A673 (cell line): Measurements from ENCODE around the gene GNAT2.

Experiments used
- EZH2 ChIP-seq: fragments of 200-600 bp; sonication (generic); IDR thresholded peaks from 2 replicates; pipeline ENCODE4 v1.6.1; 2017; ENCODE audit warnings: borderline replicate concordance, low read depth, mild to moderate bottlenecking, mixed read lengths, antibody characterized with exemption, low read length; ENCODE audit not compliant: poor library complexity, severe bottlenecking
- TF ChIP-seq, protein P1 (sequence below): fragments of 300-800, 200-600 bp; sonication (generic); conservative IDR thresholded peaks from 2 replicates; pipeline ENCODE4 v1.5.1; 2017; ENCODE audit warnings: low read depth, mild to moderate bottlenecking, antibody characterized with exemption, low read length, moderate library complexity, mixed read lengths

DNA sequence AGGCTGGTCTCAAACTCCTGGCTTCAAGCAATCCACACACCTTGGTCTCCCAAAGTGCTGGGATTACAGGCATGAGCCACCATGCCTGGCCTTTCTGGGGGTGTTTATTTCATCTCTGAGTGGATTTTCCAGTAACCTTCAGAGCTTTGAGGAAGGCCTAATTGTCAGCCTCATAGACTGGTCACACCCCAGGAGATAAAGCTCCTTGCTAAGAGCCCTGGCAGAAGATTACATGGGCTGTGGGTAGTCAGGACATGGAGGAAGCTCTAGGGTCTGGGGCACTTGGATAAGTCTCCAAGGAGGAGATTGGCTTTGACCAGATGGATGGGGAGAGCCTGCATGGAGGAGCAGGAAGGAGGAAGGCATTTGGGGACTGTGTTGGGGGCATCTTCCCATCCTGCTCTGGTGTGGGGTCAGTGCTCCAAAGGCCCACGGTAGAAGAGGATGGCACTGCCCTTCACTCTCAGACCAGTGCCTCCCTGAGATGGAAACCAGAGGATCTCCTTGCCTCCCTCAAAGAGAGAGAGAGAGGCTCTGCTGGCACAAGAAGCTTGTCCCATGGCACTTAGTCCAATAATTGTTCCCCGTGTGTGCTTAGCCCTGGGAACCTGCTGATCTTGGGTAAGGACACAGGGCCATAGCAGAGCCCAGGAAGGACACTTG lies 21.8 kb upstream of the GNAT2 start:
- TF ChIP-seq, protein P1, sequence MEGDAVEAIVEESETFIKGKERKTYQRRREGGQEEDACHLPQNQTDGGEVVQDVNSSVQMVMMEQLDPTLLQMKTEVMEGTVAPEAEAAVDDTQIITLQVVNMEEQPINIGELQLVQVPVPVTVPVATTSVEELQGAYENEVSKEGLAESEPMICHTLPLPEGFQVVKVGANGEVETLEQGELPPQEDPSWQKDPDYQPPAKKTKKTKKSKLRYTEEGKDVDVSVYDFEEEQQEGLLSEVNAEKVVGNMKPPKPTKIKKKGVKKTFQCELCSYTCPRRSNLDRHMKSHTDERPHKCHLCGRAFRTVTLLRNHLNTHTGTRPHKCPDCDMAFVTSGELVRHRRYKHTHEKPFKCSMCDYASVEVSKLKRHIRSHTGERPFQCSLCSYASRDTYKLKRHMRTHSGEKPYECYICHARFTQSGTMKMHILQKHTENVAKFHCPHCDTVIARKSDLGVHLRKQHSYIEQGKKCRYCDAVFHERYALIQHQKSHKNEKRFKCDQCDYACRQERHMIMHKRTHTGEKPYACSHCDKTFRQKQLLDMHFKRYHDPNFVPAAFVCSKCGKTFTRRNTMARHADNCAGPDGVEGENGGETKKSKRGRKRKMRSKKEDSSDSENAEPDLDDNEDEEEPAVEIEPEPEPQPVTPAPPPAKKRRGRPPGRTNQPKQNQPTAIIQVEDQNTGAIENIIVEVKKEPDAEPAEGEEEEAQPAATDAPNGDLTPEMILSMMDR: no peak
- no peak for TF ChIP-seq EZH2
